ENCODE measurements around the gene CHRDL1.

DNA sequence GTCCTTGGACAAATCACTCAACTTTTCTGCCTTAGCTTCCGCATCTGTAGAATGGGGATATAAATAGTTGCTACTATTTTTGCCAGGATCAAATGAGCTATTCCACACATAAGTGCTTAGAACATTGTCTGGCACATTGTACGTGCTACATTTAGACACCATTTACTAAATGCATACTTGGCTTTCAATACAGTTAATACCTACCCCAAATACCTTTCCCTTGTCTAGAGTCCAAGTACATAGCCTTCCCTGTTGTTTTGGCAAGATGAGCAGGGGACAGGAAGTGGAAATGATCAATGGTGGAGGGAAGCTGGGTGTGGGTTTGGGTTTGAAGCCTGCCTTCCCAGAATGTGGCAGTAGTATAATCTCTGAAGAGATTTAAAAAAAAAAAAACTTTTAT, 82.0 kb downstream of the CHRDL1 start:
- TF ChIP-seq, protein P1, sequence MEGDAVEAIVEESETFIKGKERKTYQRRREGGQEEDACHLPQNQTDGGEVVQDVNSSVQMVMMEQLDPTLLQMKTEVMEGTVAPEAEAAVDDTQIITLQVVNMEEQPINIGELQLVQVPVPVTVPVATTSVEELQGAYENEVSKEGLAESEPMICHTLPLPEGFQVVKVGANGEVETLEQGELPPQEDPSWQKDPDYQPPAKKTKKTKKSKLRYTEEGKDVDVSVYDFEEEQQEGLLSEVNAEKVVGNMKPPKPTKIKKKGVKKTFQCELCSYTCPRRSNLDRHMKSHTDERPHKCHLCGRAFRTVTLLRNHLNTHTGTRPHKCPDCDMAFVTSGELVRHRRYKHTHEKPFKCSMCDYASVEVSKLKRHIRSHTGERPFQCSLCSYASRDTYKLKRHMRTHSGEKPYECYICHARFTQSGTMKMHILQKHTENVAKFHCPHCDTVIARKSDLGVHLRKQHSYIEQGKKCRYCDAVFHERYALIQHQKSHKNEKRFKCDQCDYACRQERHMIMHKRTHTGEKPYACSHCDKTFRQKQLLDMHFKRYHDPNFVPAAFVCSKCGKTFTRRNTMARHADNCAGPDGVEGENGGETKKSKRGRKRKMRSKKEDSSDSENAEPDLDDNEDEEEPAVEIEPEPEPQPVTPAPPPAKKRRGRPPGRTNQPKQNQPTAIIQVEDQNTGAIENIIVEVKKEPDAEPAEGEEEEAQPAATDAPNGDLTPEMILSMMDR (conservative IDR thresholded peaks at IDR 0.05; ENCODE audit: low read depth, low read length) = no peak
- TF ChIP-seq EZH2 (IDR thresholded peaks at IDR 0.05; ENCODE audit: low read length, unreplicated experiment) = no peak

Measured in PC-3 (cell line).